Heart right ventricle (tissue), 16 donors: ENCODE data around the gene TFB1M. TPM values are rescaled to one million over a fixed set of nuclear protein-coding genes. Genes with fewer than 3 reads are reported as not detected.
"Not testable (repeated sequence)": the region's sequence is repeated elsewhere in the genome, so short reads cannot be mapped to it uniquely, and the experiment has no call there.

Source experiments
- ATAC-seq, 8 donors: fragments of 200-7000 bp; cut with Tn5 transposase; one replicate each; pipeline ENCODE4 v1.9.1; 2020; ENCODE audit warnings: mild to moderate bottlenecking in 8 of 8, moderate library complexity in 8 of 8, moderate number of reproducible peaks in 1 of 8
- DNase-seq, 2 donors: peaks; one replicate each; pipeline ENCODE4 v3.0.0-alpha.2; 2020
- H3K27ac ChIP-seq, 10 donors: fragments of 200-600 bp; sonication (generic) in 2 of 10; one replicate each; pipeline versions ENCODE4 v1.5.0 to v1.8.0; 2020 to 2022; ENCODE audit warnings: mild to moderate bottlenecking in 3 of 10
- H3K27me3 ChIP-seq, 7 donors: fragments of 200-600 bp; one replicate each; pipeline ENCODE4 v1.8.0; 2021 to 2022; ENCODE audit warnings: mild to moderate bottlenecking in 2 of 7
- H3K36me3 ChIP-seq, 9 donors: fragments of 200-600 bp; sonication (generic) in 1 of 9; one replicate each; pipeline versions ENCODE4 v1.5.0 to v1.8.0; 2020 to 2022; ENCODE audit warnings: mild to moderate bottlenecking in 2 of 9
- H3K4me1 ChIP-seq, 9 donors: fragments of 200-600 bp; sonication (generic) in 1 of 9; one replicate each; pipeline versions ENCODE4 v1.5.0 to v1.8.0; 2020 to 2022; ENCODE audit warnings: mild to moderate bottlenecking in 4 of 9
- H3K4me3 ChIP-seq, 10 donors: fragments of 200-600 bp; sonication (generic) in 2 of 10; one replicate each; pipeline versions ENCODE4 v1.5.0 to v1.8.0; 2020 to 2022; ENCODE audit warnings: mild to moderate bottlenecking in 7 of 10, moderate library complexity in 2 of 10
- H3K9me3 ChIP-seq, 11 donors: fragments of 200-600 bp in 10 of 11; sonication (generic) in 2 of 11; one replicate each; pipeline versions ENCODE4 v1.5.0 to v1.8.0; 2013 to 2022; ENCODE audit warnings: mild to moderate bottlenecking in 2 of 11, control low read depth in 1 of 11, moderate library complexity in 1 of 11
- whole genome bisulfite sequencing, 2 donors: extraction: QIAGEN DNeasy Blood & Tissue Kit; methylation state at CpG; one replicate each; pipeline ENCODE4 v1.1.7; 2013; ENCODE audit warnings: inconsistent platforms in 1 of 2; 5-methylcytosine and 5-hydroxymethylcytosine counted together
- intact Hi-C, 10 donors: fragments of 100-400 bp; cut with DNase I; formaldehyde crosslinking; loops; one replicate each; pipeline versions ENCODE4 v1.11.1 to v1.14.2; 2022
- long read RNA-seq, 3 donors: library from polyadenylated mRNA; unstranded; transcript quantifications; one replicate each; pipeline ENCODE4 v2.0.0, GENCODE V29; 2020 to 2021
- polyA plus RNA-seq, 2 donors: library from polyadenylated mRNA; stranded (reverse); fragments of 200-250 nt; gene quantifications; one replicate each; pipeline ENCODE4 v1.2.3, GENCODE V29; 2013
- total RNA-seq, 10 donors: library from RNA; stranded (reverse); fragmentation: NEBNext Ultra II Directional in 3 of 10; extraction: Animal tissue kit (Norgen Biotek cat#: 25700) in 3 of 10; gene quantifications; one replicate each; pipeline versions ENCODE4 v1.2.1 to v1.2.4, GENCODE V29; 2021 to 2023
- TF ChIP-seq, protein P1 (sequence below), 9 donors: fragments of 200-600 bp; sonication (generic) in 2 of 9; IDR thresholded peaks; one replicate each; pipeline versions ENCODE4 v1.5.0 to v1.8.0; 2021 to 2022; ENCODE audit warnings: antibody characterized with exemption in 9 of 9, mild to moderate bottlenecking in 5 of 9, moderate library complexity in 1 of 9
- donor health status: Arrhythmogenic right ventricular cardiomyopathy.
- donor health status: ischemic (EF 13 %, LVEDD 7.1; RV severe dilation, severe dysfunction).
- donor health status: healthy with polysubstance abuse.
- donor health status: DM: no; HTN: yes; CAD: no.
- donor health status: DM: no; HTN: no; CAD: no.
- donor health status: ischemic (EF 25% LVEDD 6.9; RV normal size, moderate dysfunction).
- donor health status: ischemic (EF 25% LVEDD 5.7; RV mildly dilated, moderate dysfunction).
- donor health status: healthy.
- donor health status: DM: yes; HTN: yes; CAD: no.
- donor health status: Ischemic cardiomyopathy.
- donor health status: ischemic (EF 35%, LVEDD 5.7; RV mildly dilated, moderate dysfunction).
- donor health status: nonischemic (EF 11% LVEDD 7.7; RV severe dilation, severe dysfunction).
- donor health status: DM: yes; HTN: yes; CAD: no.
- donor health status: PGD.
- donor health status: ischemic (EF 29% LVEDD 5.4; RV normal size, mild dysfunction).
- donor health status: nonischemic (EF 23%, LVEDD 6.1; RV moderate dilation, normal function).

Gene TFB1M
- total RNA-seq (10 to 100 TPM; 12.8 to 23.1 (median 17.9) TPM), polyA plus RNA-seq (10 to 100 TPM in 1 of 2 donors, 1 to 10 TPM in 1; 9.7 to 21.5 TPM)
- long read RNA-seq, donor 1, transcript TFB1M-201 (7 exons, 1,424 nt), result major isoform, 12 of 23 reads
- long read RNA-seq, donor 1, partial matches to known transcripts, result 1 of 23 reads
- long read RNA-seq, donor 1, other reads (novel, unspliced or antisense), result 10 of 23 reads
- long read RNA-seq, donor 2, transcript TFB1M-201 (7 exons, 1,424 nt), result major isoform, 15 of 36 reads
- long read RNA-seq, donor 2, partial matches to known transcripts, result 2 of 36 reads
- long read RNA-seq, donor 2, other reads (novel, unspliced or antisense), result 19 of 36 reads
- long read RNA-seq, donor 3, transcript TFB1M-201 (7 exons, 1,424 nt), result major isoform, 26 of 40 reads
- long read RNA-seq, donor 3, partial matches to known transcripts, result 3 of 40 reads
- long read RNA-seq, donor 3, other reads (novel, unspliced or antisense), result 11 of 40 reads

DNA sequence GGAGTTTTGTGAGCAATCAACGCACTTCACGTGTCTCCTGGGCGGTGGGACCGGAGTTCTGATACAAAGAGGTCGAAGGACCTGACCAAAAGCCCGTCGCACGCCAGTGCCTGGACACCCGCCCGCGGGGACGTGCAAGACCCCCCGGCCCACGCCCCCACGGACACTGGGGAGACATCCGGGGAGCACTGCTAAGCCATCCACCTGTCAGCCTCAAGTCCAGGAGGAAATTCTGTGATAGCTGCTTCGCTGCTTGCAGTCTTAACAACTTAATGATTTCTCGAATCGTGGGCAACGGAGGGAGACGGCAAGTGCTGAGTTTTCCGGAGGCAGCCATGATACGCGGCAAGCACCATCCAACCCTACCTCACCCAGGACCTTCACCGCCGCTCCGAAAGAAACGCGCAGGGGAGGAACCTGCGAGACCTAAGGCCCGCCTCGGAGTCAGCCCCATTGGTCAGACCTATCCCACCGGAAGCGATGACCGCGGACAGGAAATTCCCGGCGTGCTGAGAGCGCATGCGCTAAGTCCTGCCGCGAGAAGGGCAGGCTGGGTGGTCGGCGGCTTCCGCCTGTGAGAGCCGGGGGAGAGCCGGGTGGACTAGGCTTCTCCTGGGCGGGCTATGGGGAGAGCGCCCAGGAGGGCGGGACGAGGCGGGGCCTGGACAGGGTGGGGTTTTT lies at the start of gene TFB1M:
TFB1M (minus strand) TSS at position 393 of the 681 bp plus-strand sequence; CDS start at position 337, 56 bp downstream.
- ATAC-seq (peak; percentile 99 to 100 (median 99)), DNase-seq (peak; percentile 98)
- TF ChIP-seq, protein P1, sequence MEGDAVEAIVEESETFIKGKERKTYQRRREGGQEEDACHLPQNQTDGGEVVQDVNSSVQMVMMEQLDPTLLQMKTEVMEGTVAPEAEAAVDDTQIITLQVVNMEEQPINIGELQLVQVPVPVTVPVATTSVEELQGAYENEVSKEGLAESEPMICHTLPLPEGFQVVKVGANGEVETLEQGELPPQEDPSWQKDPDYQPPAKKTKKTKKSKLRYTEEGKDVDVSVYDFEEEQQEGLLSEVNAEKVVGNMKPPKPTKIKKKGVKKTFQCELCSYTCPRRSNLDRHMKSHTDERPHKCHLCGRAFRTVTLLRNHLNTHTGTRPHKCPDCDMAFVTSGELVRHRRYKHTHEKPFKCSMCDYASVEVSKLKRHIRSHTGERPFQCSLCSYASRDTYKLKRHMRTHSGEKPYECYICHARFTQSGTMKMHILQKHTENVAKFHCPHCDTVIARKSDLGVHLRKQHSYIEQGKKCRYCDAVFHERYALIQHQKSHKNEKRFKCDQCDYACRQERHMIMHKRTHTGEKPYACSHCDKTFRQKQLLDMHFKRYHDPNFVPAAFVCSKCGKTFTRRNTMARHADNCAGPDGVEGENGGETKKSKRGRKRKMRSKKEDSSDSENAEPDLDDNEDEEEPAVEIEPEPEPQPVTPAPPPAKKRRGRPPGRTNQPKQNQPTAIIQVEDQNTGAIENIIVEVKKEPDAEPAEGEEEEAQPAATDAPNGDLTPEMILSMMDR (IDR thresholded peaks at IDR 0.05), result no peak
- 0% methylated on average over 52 of the region's 52 CpGs for WGBS, 2 donors
- intact Hi-C loops, result loop anchor here in 4 of 10 donors (1.0 to 10.0 kb wide), 5 partner anchors 36 to 1961 kb away; no protein-coding TSS in a partner anchor
- H3K27ac ChIP-seq, result peak within 1 kb of the TSS; percentile 32 to 90 (median 84)
- peaks cover 0 to 37% (median 3%) of the 10 kb centered on the region in 9 donors for H3K36me3 ChIP-seq
- H3K4me1 ChIP-seq, result peaks cover 0 to 28% (median 14%) of the 10 kb centered on the region in 9 donors
- H3K4me3 ChIP-seq, result peak within 1 kb of the TSS; percentile 61 to 94 (median 80)
- H3K9me3 ChIP-seq, result peaks cover 0 to under 1% (median 0%) of the 10 kb centered on the region in 11 donors
- no peaks in the 10 kb centered on the region for H3K27me3 ChIP-seq

DNA sequence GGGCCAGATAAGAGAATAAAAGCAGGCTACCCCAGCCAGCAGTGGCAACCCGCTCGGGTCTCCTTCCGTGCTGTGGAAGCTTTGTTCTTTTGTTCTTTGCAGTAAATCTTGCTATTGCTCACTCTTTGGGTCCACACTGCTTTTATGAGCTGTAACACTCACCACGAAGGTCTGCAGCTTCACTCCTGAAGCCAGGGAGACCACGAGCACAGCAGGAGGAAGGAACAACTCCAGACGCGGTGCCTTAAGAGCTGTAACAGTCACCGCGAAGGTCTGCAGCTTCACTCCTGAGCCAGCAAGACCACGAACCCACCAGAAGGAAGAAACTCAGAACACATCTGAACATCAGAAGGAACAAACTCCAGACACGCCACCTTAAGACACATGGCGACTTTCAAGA lies 49.7 kb upstream of the TFB1M start:
- H3K27ac ChIP-seq, DNase-seq, H3K4me1 ChIP-seq, H3K27me3 ChIP-seq, H3K36me3 ChIP-seq, intact Hi-C loops, H3K4me3 ChIP-seq, ATAC-seq: not testable (repeated sequence)
- WGBS, 2 donors, result 85 to 87% methylated on average over 12 of the region's 12 CpGs
- H3K9me3 ChIP-seq, result peaks cover 0 to 16% (median 0%) of the 10 kb centered on the region in 11 donors

DNA sequence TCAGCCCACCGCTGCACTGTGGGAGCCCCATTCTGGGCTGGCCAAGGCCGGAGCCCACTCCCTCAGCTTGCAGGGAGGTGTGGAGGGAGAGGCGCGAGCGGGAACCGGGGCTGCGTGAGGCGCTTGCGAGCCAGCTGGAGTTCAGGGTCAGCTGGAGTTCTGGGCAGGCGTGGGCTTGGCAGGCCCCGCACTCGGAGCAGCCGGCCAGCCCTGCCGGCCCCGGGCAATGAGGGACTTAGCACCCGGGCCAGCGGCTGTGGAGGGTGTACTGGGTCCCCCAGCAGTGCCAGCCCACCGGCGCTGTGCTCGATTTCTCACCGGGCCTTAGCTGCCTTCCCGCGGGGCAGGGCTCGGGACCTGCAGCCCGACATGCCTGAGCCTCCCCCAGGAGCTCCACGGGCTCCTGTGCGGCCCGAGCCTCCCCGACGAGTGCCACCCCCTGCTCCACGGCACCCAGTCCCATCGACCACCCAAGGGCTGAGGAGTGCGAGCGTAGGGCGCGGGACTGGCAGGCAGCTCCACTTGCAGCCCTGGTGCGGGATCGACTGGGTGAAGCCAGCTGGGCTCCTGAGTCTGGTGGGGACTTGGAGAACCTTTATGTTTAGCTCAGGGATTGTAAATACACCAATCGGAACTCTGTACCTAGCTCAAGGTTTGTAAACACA lies 48.8 kb upstream of the TFB1M start:
- H3K27me3 ChIP-seq, H3K27ac ChIP-seq, H3K4me3 ChIP-seq, H3K36me3 ChIP-seq, DNase-seq, intact Hi-C loops, H3K4me1 ChIP-seq, ATAC-seq: not testable (repeated sequence)
- H3K9me3 ChIP-seq, result peaks cover 0 to 18% (median 0%) of the 10 kb centered on the region in 11 donors
- WGBS, 2 donors, result 95% methylated on average over 31 to 39 of the region's 39 CpGs

DNA sequence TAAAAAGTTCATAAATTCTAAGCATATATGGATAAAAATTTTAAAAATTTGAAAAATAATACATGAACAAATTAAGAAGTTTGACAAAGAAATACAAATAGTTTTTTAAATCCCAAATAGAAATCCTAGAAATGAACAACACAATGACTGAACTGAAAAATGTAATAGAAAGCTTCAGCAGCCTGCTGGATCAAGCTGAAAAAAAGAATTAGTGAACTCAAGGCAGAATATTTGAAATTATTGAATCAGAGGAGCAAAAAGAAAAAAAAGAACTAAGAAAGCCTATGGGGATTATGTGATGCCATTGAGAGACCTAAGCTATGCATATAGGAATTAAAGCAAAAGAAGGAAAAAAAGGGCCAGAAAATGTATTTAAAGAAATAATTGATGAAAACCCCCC lies 39.9 kb upstream of the TFB1M start:
- no peaks in the 10 kb centered on the region for H3K36me3 ChIP-seq
- ATAC-seq (no peak), DNase-seq (no peak)
- no peaks in the 10 kb centered on the region for H3K4me1 ChIP-seq
- intact Hi-C loops, result no loop called here
- TF ChIP-seq, protein P1 (IDR thresholded peaks at IDR 0.05), result no peak
- H3K4me3 ChIP-seq, result no peak overlapping the region
- H3K9me3 ChIP-seq, result peaks cover 0 to 40% (median 15%) of the 10 kb centered on the region in 11 donors
- H3K27ac ChIP-seq, result no peak overlapping the region
- peaks cover 0 to 8% (median 0%) of the 10 kb centered on the region in 7 donors for H3K27me3 ChIP-seq

DNA sequence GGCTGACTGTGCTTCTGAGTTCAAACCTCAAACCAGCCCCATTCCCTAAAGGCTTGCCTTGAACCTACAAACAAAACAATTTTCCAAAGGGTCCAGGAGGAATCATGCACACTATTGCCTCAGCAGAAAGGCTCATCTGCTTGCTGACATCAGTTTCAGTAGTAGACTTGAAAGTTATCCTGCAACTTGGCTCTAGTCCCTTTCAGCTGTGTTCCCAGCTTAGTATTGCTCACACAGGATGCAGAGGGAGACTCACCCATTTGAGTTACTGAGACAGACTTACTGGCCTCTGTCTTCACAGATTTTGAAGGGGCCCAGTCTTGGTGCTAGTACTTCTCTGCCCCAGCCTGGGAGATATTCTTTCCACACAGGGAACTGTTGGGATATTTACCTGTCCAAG lies 38.5 kb upstream of the TFB1M start:
- no peaks in the 10 kb centered on the region for H3K36me3 ChIP-seq

More for the DNA sequence above, 38.5 kb upstream of the TFB1M start:
- DNase-seq (no peak), ATAC-seq (no peak)
- peaks cover 0 to 39% (median 15%) of the 10 kb centered on the region in 11 donors for H3K9me3 ChIP-seq
- H3K4me1 ChIP-seq, result no peaks in the 10 kb centered on the region
- TF ChIP-seq, protein P1 (IDR thresholded peaks at IDR 0.05), result no peak
- peaks cover 0 to 8% (median 0%) of the 10 kb centered on the region in 7 donors for H3K27me3 ChIP-seq
- no peak overlapping the region for H3K27ac ChIP-seq
- no peak overlapping the region for H3K4me3 ChIP-seq
- intact Hi-C loops, result no loop called here
